ENCODE measurements around the gene PLXND1. TPM values are rescaled to one million over a fixed set of nuclear protein-coding genes. Genes with fewer than 3 reads are reported as not detected.
"Not testable (repeated sequence)": the region's sequence is repeated elsewhere in the genome, so short reads cannot be mapped to it uniquely, and the experiment has no call there.

The PLXND1 gene
- polyA plus RNA-seq, 2 donors: 15.8 to 18.7 TPM

GRCh38 chr3:129548104-129548965 is 58.1 kb downstream of the PLXND1 start:
- Histone ChIP-seq H3K4me3 (ENCODE audit: low read depth in 1 of 2, low read length in 2 of 2) (no peak overlapping the region), H3K4me1 (ENCODE audit: control insufficient read depth in 2 of 2, insufficient read depth in 2 of 2, low read length in 1 of 2) (no peaks in the 10 kb centered on the region), H3K9me3 (ENCODE audit: control insufficient read depth in 2 of 2, insufficient read depth in 1 of 2, low read depth in 1 of 2, low read length in 1 of 2) (no peaks in the 10 kb centered on the region), H3K27me3 (ENCODE audit: control insufficient read depth in 1 of 2, insufficient read depth in 2 of 2, low read length in 2 of 2) (no peaks in the 10 kb centered on the region), H3K36me3 (ENCODE audit: control insufficient read depth in 2 of 2, insufficient read depth in 2 of 2, low read length in 1 of 2) (no peaks in the 10 kb centered on the region), H3K27ac (ENCODE audit: low read depth in 2 of 2, low read length in 1 of 2) (no peak overlapping the region)
- WGBS, 2 donors: 82 to 85% methylated on average over 19 of the region's 19 CpGs

- Histone ChIP-seq H3K9me3 (ENCODE audit: control insufficient read depth in 2 of 2, insufficient read depth in 1 of 2, low read depth in 1 of 2, low read length in 1 of 2) (no peaks in the 10 kb centered on the region), H3K36me3 (ENCODE audit: control insufficient read depth in 2 of 2, insufficient read depth in 2 of 2, low read length in 1 of 2) (no peaks in the 10 kb centered on the region), H3K27me3 (ENCODE audit: control insufficient read depth in 1 of 2, insufficient read depth in 2 of 2, low read length in 2 of 2) (no peaks in the 10 kb centered on the region), H3K27ac (ENCODE audit: low read depth in 2 of 2, low read length in 1 of 2) (no peak overlapping the region), H3K4me3 (ENCODE audit: low read depth in 1 of 2, low read length in 2 of 2) (no peak overlapping the region), H3K4me1 (ENCODE audit: control insufficient read depth in 2 of 2, insufficient read depth in 2 of 2, low read length in 1 of 2) (no peaks in the 10 kb centered on the region)
- 96% methylated on average over 24 of the region's 24 CpGs for WGBS, 2 donors
Observed at GRCh38 chr3:129547241-129547640, 59.2 kb downstream of the PLXND1 start.

GRCh38 chr3:129545951-129546350 is 60.5 kb downstream of the PLXND1 start:
- WGBS, 2 donors: 92 to 93% methylated on average over 3 of the region's 3 CpGs
- H3K4me1 ChIP-seq (ENCODE audit: control insufficient read depth in 2 of 2, insufficient read depth in 2 of 2, low read length in 1 of 2): not testable (repeated sequence)

GRCh38 chr3:129543999-129544398 is 62.5 kb downstream of the PLXND1 start:
- WGBS, 2 donors: 88 to 89% methylated on average over 9 of the region's 9 CpGs
- H3K9me3 ChIP-seq (ENCODE audit: control insufficient read depth in 2 of 2, insufficient read depth in 1 of 2, low read depth in 1 of 2, low read length in 1 of 2): no peaks in the 10 kb centered on the region
- no peak overlapping the region for H3K4me3 ChIP-seq (ENCODE audit: low read depth in 1 of 2, low read length in 2 of 2)
- no peaks in the 10 kb centered on the region for H3K36me3 ChIP-seq (ENCODE audit: control insufficient read depth in 2 of 2, insufficient read depth in 2 of 2, low read length in 1 of 2)
- H3K27ac ChIP-seq (ENCODE audit: low read depth in 2 of 2, low read length in 1 of 2): no peak overlapping the region
- H3K4me1 ChIP-seq (ENCODE audit: control insufficient read depth in 2 of 2, insufficient read depth in 2 of 2, low read length in 1 of 2): no peaks in the 10 kb centered on the region
- no peaks in the 10 kb centered on the region for H3K27me3 ChIP-seq (ENCODE audit: control insufficient read depth in 1 of 2, insufficient read depth in 2 of 2, low read length in 2 of 2)

More at GRCh38 chr3:129545951-129546350, 60.5 kb downstream of the PLXND1 start:
- not testable (repeated sequence) for H3K27me3 ChIP-seq (ENCODE audit: control insufficient read depth in 1 of 2, insufficient read depth in 2 of 2, low read length in 2 of 2); H3K36me3 ChIP-seq (ENCODE audit: control insufficient read depth in 2 of 2, insufficient read depth in 2 of 2, low read length in 1 of 2); H3K9me3 ChIP-seq (ENCODE audit: control insufficient read depth in 2 of 2, insufficient read depth in 1 of 2, low read depth in 1 of 2, low read length in 1 of 2); H3K27ac ChIP-seq (ENCODE audit: low read depth in 2 of 2, low read length in 1 of 2); H3K4me3 ChIP-seq (ENCODE audit: low read depth in 1 of 2, low read length in 2 of 2)

- H3K27ac ChIP-seq (ENCODE audit: low read depth in 2 of 2, low read length in 1 of 2): no peak within 1 kb of the TSS
- no peaks in the 10 kb centered on the region for H3K27me3 ChIP-seq (ENCODE audit: control insufficient read depth in 1 of 2, insufficient read depth in 2 of 2, low read length in 2 of 2)
- H3K36me3 ChIP-seq (ENCODE audit: control insufficient read depth in 2 of 2, insufficient read depth in 2 of 2, low read length in 1 of 2): no peaks in the 10 kb centered on the region
- no peaks in the 10 kb centered on the region for H3K4me1 ChIP-seq (ENCODE audit: control insufficient read depth in 2 of 2, insufficient read depth in 2 of 2, low read length in 1 of 2)
- 87 to 90% methylated on average over 16 of the region's 16 CpGs for WGBS, 2 donors
- H3K9me3 ChIP-seq (ENCODE audit: control insufficient read depth in 2 of 2, insufficient read depth in 1 of 2, low read depth in 1 of 2, low read length in 1 of 2): no peaks in the 10 kb centered on the region
- H3K4me3 ChIP-seq (ENCODE audit: low read depth in 1 of 2, low read length in 2 of 2): no peak within 1 kb of the TSS
Observed at GRCh38 chr3:129543156-129543790, 63.2 kb downstream of the PLXND1 start, which contains the start of gene H1-8. H1-8 (plus strand) TSS chr3:129543175; CDS start chr3:129543219, 44 bp downstream.

- Histone ChIP-seq H3K27me3 (ENCODE audit: control insufficient read depth in 1 of 2, insufficient read depth in 2 of 2, low read length in 2 of 2) (no peaks in the 10 kb centered on the region), H3K27ac (ENCODE audit: low read depth in 2 of 2, low read length in 1 of 2) (no peak overlapping the region), H3K4me1 (ENCODE audit: control insufficient read depth in 2 of 2, insufficient read depth in 2 of 2, low read length in 1 of 2) (no peaks in the 10 kb centered on the region), H3K9me3 (ENCODE audit: control insufficient read depth in 2 of 2, insufficient read depth in 1 of 2, low read depth in 1 of 2, low read length in 1 of 2) (no peaks in the 10 kb centered on the region), H3K4me3 (ENCODE audit: low read depth in 1 of 2, low read length in 2 of 2) (no peak overlapping the region), H3K36me3 (ENCODE audit: control insufficient read depth in 2 of 2, insufficient read depth in 2 of 2, low read length in 1 of 2) (no peaks in the 10 kb centered on the region)
- WGBS, 2 donors: 88 to 95% methylated on average over 5 of the region's 5 CpGs
Observed at GRCh38 chr3:129542747-129543146, 63.7 kb downstream of the PLXND1 start.

GRCh38 chr3:129540776-129541516 is 65.5 kb downstream of the PLXND1 start:
- Histone ChIP-seq H3K9me3 (ENCODE audit: control insufficient read depth in 2 of 2, insufficient read depth in 1 of 2, low read depth in 1 of 2, low read length in 1 of 2) (no peaks in the 10 kb centered on the region), H3K27ac (ENCODE audit: low read depth in 2 of 2, low read length in 1 of 2) (no peak overlapping the region), H3K36me3 (ENCODE audit: control insufficient read depth in 2 of 2, insufficient read depth in 2 of 2, low read length in 1 of 2) (no peaks in the 10 kb centered on the region), H3K4me1 (ENCODE audit: control insufficient read depth in 2 of 2, insufficient read depth in 2 of 2, low read length in 1 of 2) (no peaks in the 10 kb centered on the region), H3K4me3 (ENCODE audit: low read depth in 1 of 2, low read length in 2 of 2) (no peak overlapping the region), H3K27me3 (ENCODE audit: control insufficient read depth in 1 of 2, insufficient read depth in 2 of 2, low read length in 2 of 2) (no peaks in the 10 kb centered on the region)
- WGBS, 2 donors: 91 to 95% methylated on average over 11 of the region's 11 CpGs

- no peaks in the 10 kb centered on the region for H3K36me3 ChIP-seq (ENCODE audit: control insufficient read depth in 2 of 2, insufficient read depth in 2 of 2, low read length in 1 of 2)
- 88 to 92% methylated on average over 8 of the region's 8 CpGs for WGBS, 2 donors
- no peaks in the 10 kb centered on the region for H3K27me3 ChIP-seq (ENCODE audit: control insufficient read depth in 1 of 2, insufficient read depth in 2 of 2, low read length in 2 of 2)
- H3K4me3 ChIP-seq (ENCODE audit: low read depth in 1 of 2, low read length in 2 of 2): no peak overlapping the region
- no peaks in the 10 kb centered on the region for H3K4me1 ChIP-seq (ENCODE audit: control insufficient read depth in 2 of 2, insufficient read depth in 2 of 2, low read length in 1 of 2)
- H3K27ac ChIP-seq (ENCODE audit: low read depth in 2 of 2, low read length in 1 of 2): no peak overlapping the region
- H3K9me3 ChIP-seq (ENCODE audit: control insufficient read depth in 2 of 2, insufficient read depth in 1 of 2, low read depth in 1 of 2, low read length in 1 of 2): no peaks in the 10 kb centered on the region
Observed at GRCh38 chr3:129539206-129539605, 67.3 kb downstream of the PLXND1 start.

GRCh38 chr3:129536804-129537203 is 69.7 kb downstream of the PLXND1 start:
- 69 to 78% methylated on average over 3 of the region's 3 CpGs for WGBS, 2 donors
- Histone ChIP-seq H3K4me1 (ENCODE audit: control insufficient read depth in 2 of 2, insufficient read depth in 2 of 2, low read length in 1 of 2) (no peaks in the 10 kb centered on the region), H3K4me3 (ENCODE audit: low read depth in 1 of 2, low read length in 2 of 2) (no peak overlapping the region), H3K36me3 (ENCODE audit: control insufficient read depth in 2 of 2, insufficient read depth in 2 of 2, low read length in 1 of 2) (no peaks in the 10 kb centered on the region), H3K27ac (ENCODE audit: low read depth in 2 of 2, low read length in 1 of 2) (no peak overlapping the region), H3K27me3 (ENCODE audit: control insufficient read depth in 1 of 2, insufficient read depth in 2 of 2, low read length in 2 of 2) (no peaks in the 10 kb centered on the region), H3K9me3 (ENCODE audit: control insufficient read depth in 2 of 2, insufficient read depth in 1 of 2, low read depth in 1 of 2, low read length in 1 of 2) (no peaks in the 10 kb centered on the region)

All from esophagus (tissue), 2 donors.